C4-2B (cell line): ENCODE data around the gene CHRM1.

Source experiments
- CTCF ChIP-seq: fragments of 450-650 bp; conservative IDR thresholded peaks from 2 replicates; pipeline ENCODE4 v1.5.1; 2017; ENCODE audit warnings: mild to moderate bottlenecking
- ZFX ChIP-seq: fragments of 450-650 bp; IDR thresholded peaks from 2 replicates; pipeline ENCODE4 v1.6.1; 2017

- TF ChIP-seq CTCF (no peak), ZFX (no peak)
These were observed 23.9 kb downstream of the CHRM1 start for GRCh38 chr11:62897311-62897710.
